Stomach (tissue), 9 donors: ENCODE results near the gene S100A8. TPM values are rescaled to one million over a fixed set of nuclear protein-coding genes. Genes with fewer than 3 reads are reported as not detected.

Experiments
- DNase-seq, 2 donors: peaks; one replicate each; pipeline versions ENCODE4 v3.0.0 to v3.0.0-alpha.2; 2013 to 2019
- H3K27ac ChIP-seq, 5 donors: fragments of 200-600 bp in 4 of 5; sonication (generic) in 4 of 5; one replicate each; pipeline ENCODE4 v1.5.1; 2013 to 2019; ENCODE audit warnings: mild to moderate bottlenecking in 1 of 5, moderate library complexity in 1 of 5
- H3K27me3 ChIP-seq, 3 donors: fragments of 200-600 bp; sonication (generic); one replicate each; pipeline ENCODE4 v1.5.1; 2017 to 2019; ENCODE audit warnings: mixed run types in 1 of 3
- H3K36me3 ChIP-seq, 4 donors: fragments of 200-600 bp; sonication (generic); 1 replicate in 3 of 4; 2 replicates in 1 of 4; pipeline ENCODE4 v1.5.1; 2016 to 2019
- H3K4me1 ChIP-seq, 4 donors: fragments of 200-600 bp; sonication (generic); one replicate each; pipeline ENCODE4 v1.5.1; 2016 to 2019
- H3K4me3 ChIP-seq, 4 donors: fragments of 200-600 bp; sonication (generic) in 3 of 4; one replicate each; pipeline ENCODE4 v1.5.1; 2016 to 2019; ENCODE audit warnings: mild to moderate bottlenecking in 1 of 4
- H3K9me3 ChIP-seq, 4 donors: fragments of 200-600 bp; sonication (generic); one replicate each; pipeline ENCODE4 v1.5.1; 2016 to 2019
- EP300 ChIP-seq: sonication (generic); formaldehyde crosslinking; IDR thresholded peaks from one replicate; pipeline ENCODE4 v1.6.1; 2017; ENCODE audit warnings: antibody characterized with exemption
- POLR2A ChIP-seq, 4 donors: fragments of 450-650 bp; IDR thresholded peaks; one replicate each; pipeline ENCODE4 v1.6.1; 2016; ENCODE audit warnings: antibody characterized with exemption in 4 of 4, control low read depth in 2 of 4, mild to moderate bottlenecking in 1 of 4, moderate library complexity in 1 of 4
- POLR2AphosphoS5 ChIP-seq, 3 donors: sonication (generic); formaldehyde crosslinking; IDR thresholded peaks; one replicate each; pipeline ENCODE4 v1.6.1; 2016; ENCODE audit warnings: antibody characterized with exemption in 3 of 3
- WGBS, 5 donors: extraction: QIAGEN DNeasy Blood & Tissue Kit in 3 of 5; methylation state at CpG; one replicate each; pipeline versions ENCODE4 v1.1.5 to v1.1.7; 2013 to 2018; 5-methylcytosine and 5-hydroxymethylcytosine counted together
- intact Hi-C: fragments of 100-400 bp; cut with DNase I; formaldehyde crosslinking; loops from one replicate; pipeline ENCODE4 v1.15.1; 2023; ENCODE audit warnings: low total_unique reads
- polyA plus RNA-seq, 3 donors: library from polyadenylated mRNA; stranded (reverse); fragments of 200-250 nt; gene quantifications; one replicate each; pipeline ENCODE4 v1.2.3, GENCODE V29; 2013
- total RNA-seq, 5 donors: library from RNA; depleted of rRNA; stranded (reverse); fragments of >200 nt; gene quantifications; one replicate each; pipeline versions ENCODE4 v1.1.0 to v1.2.3, GENCODE V29; 2014 to 2016
- TF ChIP-seq, protein P1 (sequence below), 7 experiments: fragments of 450-650 bp in 4 of 7; fragments of 200-600 bp in 3 of 7; sonication (generic) in 3 of 7; IDR thresholded peaks; one replicate each; pipeline ENCODE4 v1.5.1; 2016 to 2019; ENCODE audit warnings: antibody characterized with exemption in 7 of 7, control low read depth in 2 of 7, mild to moderate bottlenecking in 1 of 7
- donor health status: healthy with polysubstance abuse.
- donor health status: Bipolar disorder and iron deficiency.
- donor health status: healthy.

The S100A8 gene
- total and polyA plus RNA-seq, 8 donors, result 16.8 to 21,822 (median 86.4) TPM; not detected in 1

DNA sequence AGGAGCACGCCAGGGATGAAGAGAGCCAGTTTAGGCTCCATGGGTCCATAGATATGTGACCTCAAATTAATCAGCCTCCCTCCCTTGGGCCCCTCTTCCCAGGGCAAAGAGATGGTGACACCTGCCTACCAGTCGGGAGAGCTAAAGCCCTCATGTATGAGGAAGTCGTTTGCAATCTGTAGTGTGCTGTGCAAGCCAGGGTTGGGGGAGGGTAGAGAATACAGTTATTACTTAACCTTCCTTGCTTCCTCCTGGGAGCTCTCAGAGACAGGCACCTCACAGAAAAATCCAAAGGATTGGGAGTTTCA is 46.2 kb downstream of the S100A8 start:
- TF ChIP-seq POLR2A (IDR thresholded peaks at IDR 0.05), result no peak
- TF ChIP-seq EP300, result no peak
- TF ChIP-seq, protein P1, sequence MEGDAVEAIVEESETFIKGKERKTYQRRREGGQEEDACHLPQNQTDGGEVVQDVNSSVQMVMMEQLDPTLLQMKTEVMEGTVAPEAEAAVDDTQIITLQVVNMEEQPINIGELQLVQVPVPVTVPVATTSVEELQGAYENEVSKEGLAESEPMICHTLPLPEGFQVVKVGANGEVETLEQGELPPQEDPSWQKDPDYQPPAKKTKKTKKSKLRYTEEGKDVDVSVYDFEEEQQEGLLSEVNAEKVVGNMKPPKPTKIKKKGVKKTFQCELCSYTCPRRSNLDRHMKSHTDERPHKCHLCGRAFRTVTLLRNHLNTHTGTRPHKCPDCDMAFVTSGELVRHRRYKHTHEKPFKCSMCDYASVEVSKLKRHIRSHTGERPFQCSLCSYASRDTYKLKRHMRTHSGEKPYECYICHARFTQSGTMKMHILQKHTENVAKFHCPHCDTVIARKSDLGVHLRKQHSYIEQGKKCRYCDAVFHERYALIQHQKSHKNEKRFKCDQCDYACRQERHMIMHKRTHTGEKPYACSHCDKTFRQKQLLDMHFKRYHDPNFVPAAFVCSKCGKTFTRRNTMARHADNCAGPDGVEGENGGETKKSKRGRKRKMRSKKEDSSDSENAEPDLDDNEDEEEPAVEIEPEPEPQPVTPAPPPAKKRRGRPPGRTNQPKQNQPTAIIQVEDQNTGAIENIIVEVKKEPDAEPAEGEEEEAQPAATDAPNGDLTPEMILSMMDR (IDR thresholded peaks at IDR 0.05), result no peak
- TF ChIP-seq POLR2AphosphoS5 (IDR thresholded peaks at IDR 0.05), result no peak
- no peaks in the 10 kb centered on the region for H3K9me3 ChIP-seq
- no peak overlapping the region for H3K27ac ChIP-seq
- peak in 1 of 2 donors; percentile 29 for DNase-seq
- intact Hi-C loops, result no loop called here
- peaks cover 0 to 68% (median 12%) of the 10 kb centered on the region in 3 donors for H3K27me3 ChIP-seq
- WGBS, 5 donors, result 36 to 61% (median 41%) methylated on average over 3 of the region's 3 CpGs
- peaks cover 0 to 14% (median 0%) of the 10 kb centered on the region in 4 donors for H3K4me1 ChIP-seq
- no peaks in the 10 kb centered on the region for H3K36me3 ChIP-seq
- no peak overlapping the region for H3K4me3 ChIP-seq

DNA sequence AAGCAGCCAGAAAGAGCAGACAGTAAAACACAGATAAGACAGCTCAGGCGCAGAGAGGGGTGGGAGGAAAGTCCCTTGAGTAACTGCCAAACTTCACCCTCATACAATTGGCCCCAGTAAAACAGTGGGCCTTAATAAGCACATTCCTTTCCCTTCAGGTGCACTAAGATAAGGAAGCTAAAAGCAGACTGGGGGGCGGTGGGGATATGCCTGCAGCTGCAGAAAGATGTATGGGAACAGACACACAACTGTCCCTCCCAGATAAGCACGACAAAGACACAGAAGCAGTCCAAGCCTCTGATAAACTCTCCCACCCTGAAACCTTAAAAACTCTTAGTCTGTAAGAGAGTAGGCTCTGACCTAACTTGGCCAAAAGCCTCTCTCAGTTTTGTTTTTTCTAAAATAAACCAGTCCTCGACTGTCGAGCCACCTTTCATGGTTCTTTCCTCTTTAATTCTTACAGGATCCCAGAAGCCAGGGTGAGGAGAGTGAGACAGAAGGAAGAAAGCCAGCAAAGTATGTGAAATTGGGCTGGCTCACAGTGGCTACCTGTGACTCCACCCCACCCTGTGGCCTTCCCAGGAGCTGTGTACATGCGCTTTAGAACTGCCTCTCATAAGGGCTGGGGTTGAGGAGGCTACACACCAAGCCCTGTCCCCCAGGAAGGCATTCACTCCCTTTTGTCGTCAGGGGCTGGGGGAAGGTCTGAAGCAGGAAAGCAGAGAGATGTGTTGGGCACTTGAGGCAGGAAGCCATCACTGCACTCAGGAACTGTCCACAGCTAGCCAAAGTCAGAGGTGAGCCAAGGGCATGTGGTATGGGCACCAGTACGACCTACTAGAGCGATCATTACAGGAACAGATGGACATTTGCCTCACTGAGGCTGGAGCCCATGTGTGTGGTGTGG is 46.8 kb downstream of the S100A8 start:
- intact Hi-C loops, result no loop called here
- no peak for DNase-seq
- H3K36me3 ChIP-seq, result no peaks in the 10 kb centered on the region
- H3K9me3 ChIP-seq, result no peaks in the 10 kb centered on the region
- TF ChIP-seq, protein P1 (IDR thresholded peaks at IDR 0.05), result no peak
- TF ChIP-seq EP300 (no peak), POLR2A (IDR thresholded peaks at IDR 0.05) (no peak), POLR2AphosphoS5 (IDR thresholded peaks at IDR 0.05) (no peak)
- peaks cover 0 to 62% (median 7%) of the 10 kb centered on the region in 3 donors for H3K27me3 ChIP-seq
- no peak overlapping the region for H3K27ac ChIP-seq
- no peak overlapping the region for H3K4me3 ChIP-seq
- peaks cover 0 to 14% (median 0%) of the 10 kb centered on the region in 4 donors for H3K4me1 ChIP-seq
- WGBS, 5 donors, result 40 to 49% (median 45%) methylated on average over 7 to 9 of the region's 9 CpGs

DNA sequence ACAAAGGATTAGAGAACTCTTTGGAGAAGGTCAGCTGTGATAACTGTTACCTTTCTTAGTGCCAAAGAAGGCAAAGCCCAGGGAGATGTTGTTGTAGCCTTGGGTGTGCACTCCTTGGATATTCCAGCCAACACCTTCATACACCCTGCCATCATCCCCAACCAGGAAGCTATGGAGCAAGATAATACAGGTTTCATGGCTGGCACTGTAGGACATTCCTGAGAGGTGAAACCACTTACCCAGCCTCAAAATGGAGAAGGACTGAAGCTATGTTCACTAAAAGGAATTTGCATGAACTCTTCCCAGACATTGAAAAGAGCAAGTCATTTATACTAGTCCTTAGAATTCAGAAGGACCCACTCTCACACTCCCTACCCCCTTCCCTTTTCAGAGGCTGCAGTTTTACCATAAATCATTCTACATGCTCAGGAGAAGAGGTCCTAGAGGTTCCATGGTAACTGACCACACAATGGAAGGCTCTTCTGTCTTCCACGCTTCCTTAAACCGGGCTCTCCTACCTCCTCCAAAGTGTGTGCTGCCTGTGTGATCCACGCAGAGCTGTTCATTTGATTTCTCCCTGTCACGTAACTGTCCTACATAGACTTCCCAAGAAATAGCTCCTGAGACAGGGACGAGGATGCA is 47.7 kb downstream of the S100A8 start:
- Histone ChIP-seq H3K9me3 (no peaks in the 10 kb centered on the region), H3K4me3 (no peak overlapping the region), H3K4me1 (peaks cover 0 to 14% (median 0%) of the 10 kb centered on the region in 4 donors), H3K27me3 (peaks cover 0 to 52% (median 4%) of the 10 kb centered on the region in 3 donors), H3K36me3 (no peaks in the 10 kb centered on the region), H3K27ac (no peak overlapping the region)
- intact Hi-C loops, result no loop called here
- WGBS, 5 donors, result 40 to 62% (median 45%) methylated on average over 5 of the region's 5 CpGs
- DNase-seq, result no peak
- TF ChIP-seq POLR2AphosphoS5 (IDR thresholded peaks at IDR 0.05) (no peak), EP300 (no peak), POLR2A (IDR thresholded peaks at IDR 0.05) (no peak)
- TF ChIP-seq, protein P1 (IDR thresholded peaks at IDR 0.05), result no peak

DNA sequence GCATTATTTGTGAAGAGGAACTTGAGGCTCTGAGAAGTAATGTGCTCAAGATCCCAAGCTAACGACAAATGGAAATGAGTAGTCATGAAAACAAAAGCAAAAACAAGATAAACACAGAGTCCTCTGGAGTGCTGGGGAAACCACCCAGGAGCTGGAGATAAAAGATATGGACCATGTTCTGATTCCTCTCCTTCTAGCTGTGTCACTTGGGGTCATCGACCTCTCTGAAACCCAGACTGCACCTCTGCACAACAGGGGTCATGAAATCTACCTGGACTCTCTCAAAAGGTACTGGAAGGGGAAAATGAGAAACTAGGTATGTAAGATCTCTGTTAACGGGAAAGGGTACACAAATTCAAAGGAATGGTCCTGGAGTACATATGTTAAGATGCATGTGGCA is 48.7 kb downstream of the S100A8 start:
- no peaks in the 10 kb centered on the region for H3K9me3 ChIP-seq
- H3K36me3 ChIP-seq, result no peaks in the 10 kb centered on the region
- 60 to 70% (median 64%) methylated on average over 3 of the region's 3 CpGs for WGBS, 5 donors
- no peak overlapping the region for H3K27ac ChIP-seq
- peaks cover 0 to 14% (median 0%) of the 10 kb centered on the region in 4 donors for H3K4me1 ChIP-seq
- TF ChIP-seq POLR2A (IDR thresholded peaks at IDR 0.05), result no peak
- no peak for TF ChIP-seq POLR2AphosphoS5 (IDR thresholded peaks at IDR 0.05)
- TF ChIP-seq, protein P1 (IDR thresholded peaks at IDR 0.05), result no peak
- no peak for TF ChIP-seq EP300
- no peak overlapping the region for H3K4me3 ChIP-seq
- DNase-seq, result no peak
- intact Hi-C loops, result no loop called here
- H3K27me3 ChIP-seq, result peaks cover 0 to 44% (median 0%) of the 10 kb centered on the region in 3 donors
